PFSK-1 (cell line): Measurements from ENCODE around the gene FGF8. TPM values are rescaled to one million over a fixed set of nuclear protein-coding genes. Genes with fewer than 3 reads are reported as not detected.

Experiments used
- FOXP2 ChIP-seq: optimal IDR thresholded peaks from 2 replicates; pipeline ENCODE3; 2011; ENCODE audit warnings: borderline replicate concordance, control low read depth, inconsistent platforms; ENCODE audit not compliant: insufficient read depth; ENCODE audit errors: extremely low read length, extremely low read depth
- POLR2AphosphoS5 ChIP-seq: IDR thresholded peaks from 2 replicates; pipeline ENCODE4 v1.6.1; 2012; ENCODE audit warnings: low read depth, mild to moderate bottlenecking, control low read depth, low read length, moderate library complexity
- REST ChIP-seq, 2 experiments: IDR thresholded peaks; 2 replicates each; pipeline versions ENCODE4 v1.6.1 to v1.8.0; 2011 to 2012; ENCODE audit warnings: low read depth in 2 of 2, low read length in 2 of 2, control low read depth in 1 of 2, inconsistent platforms in 1 of 2, mild to moderate bottlenecking in 1 of 2, moderate library complexity in 1 of 2; ENCODE audit not compliant: insufficient read depth in 1 of 2
- SIN3A ChIP-seq: IDR thresholded peaks from 2 replicates; pipeline ENCODE4 v1.6.1; 2012; ENCODE audit warnings: mild to moderate bottlenecking, low read length, moderate library complexity, borderline replicate concordance; ENCODE audit not compliant: insufficient read depth
- TAF1 ChIP-seq: IDR thresholded peaks from 2 replicates; pipeline ENCODE4 v1.6.1; 2012; ENCODE audit warnings: low read length, control low read depth, borderline replicate concordance; ENCODE audit not compliant: insufficient read depth
- polyA plus RNA-seq: library from polyadenylated mRNA; unstranded; fragments of >200 nt; gene quantifications from one replicate; pipeline ENCODE4 v1.2.1, GENCODE V29; 2012; ENCODE audit warnings: low read depth, missing spikeins; ENCODE audit not compliant: insufficient read length

The FGF8 gene, protein sequence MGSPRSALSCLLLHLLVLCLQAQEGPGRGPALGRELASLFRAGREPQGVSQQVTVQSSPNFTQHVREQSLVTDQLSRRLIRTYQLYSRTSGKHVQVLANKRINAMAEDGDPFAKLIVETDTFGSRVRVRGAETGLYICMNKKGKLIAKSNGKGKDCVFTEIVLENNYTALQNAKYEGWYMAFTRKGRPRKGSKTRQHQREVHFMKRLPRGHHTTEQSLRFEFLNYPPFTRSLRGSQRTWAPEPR
- polyA plus RNA-seq = 0.34 TPM

DNA sequence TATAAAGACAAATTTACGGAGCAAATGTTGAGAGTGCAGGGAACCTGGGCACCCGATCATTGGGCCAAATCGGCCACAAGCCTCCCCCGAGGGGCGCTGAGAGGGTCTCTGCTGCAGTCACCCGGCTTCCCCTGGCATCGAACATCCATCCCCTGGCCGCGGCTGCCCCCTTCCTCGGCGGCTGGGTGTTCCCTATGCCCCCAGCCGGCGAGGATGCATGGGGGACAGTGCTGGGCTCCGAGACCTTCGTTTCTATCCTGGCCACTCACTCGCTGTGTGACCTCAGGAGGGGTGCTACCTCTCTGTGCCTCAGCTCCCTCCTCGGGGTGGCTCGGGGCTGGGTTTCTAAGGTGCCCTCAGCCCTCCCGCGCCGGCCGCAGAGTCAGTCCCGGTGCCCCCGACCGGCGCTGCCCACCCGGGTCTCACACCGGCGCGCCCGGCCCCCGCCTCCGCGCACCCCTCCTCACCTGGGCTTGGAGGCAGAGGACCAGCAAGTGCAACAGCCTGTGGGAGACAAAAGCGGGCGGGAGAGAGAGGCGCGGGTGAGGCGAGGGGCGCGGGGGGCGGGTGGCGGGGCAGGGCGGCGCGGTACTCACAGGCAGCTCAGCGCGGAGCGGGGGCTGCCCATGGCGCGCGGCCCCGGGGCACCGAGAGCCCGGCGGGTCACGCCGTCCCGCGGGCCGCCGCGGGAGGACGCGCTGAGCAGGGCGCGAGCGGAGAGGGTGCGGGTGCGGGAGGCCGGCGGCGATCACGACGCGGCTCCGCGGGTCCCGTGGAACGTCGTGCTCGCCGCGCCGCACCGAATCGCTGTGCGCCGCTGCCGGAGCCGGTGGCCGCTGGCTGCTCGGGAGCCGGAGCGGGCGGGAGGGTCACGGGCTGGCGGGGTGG lies at the start of gene FGF8:
TSS of gene FGF8 (minus strand) at position 842 of the 888 bp plus-strand sequence. CDS start at position 628, 214 bp downstream.
- TF ChIP-seq REST (IDR thresholded peaks at IDR 0.05; ENCODE audit: insufficient read depth in 1 of 2, low read depth in 2 of 2, low read length in 2 of 2) = no peak
- TF ChIP-seq TAF1 = no peak
- no peak for TF ChIP-seq FOXP2
- TF ChIP-seq SIN3A = no peak
- no peak for TF ChIP-seq POLR2AphosphoS5

DNA sequence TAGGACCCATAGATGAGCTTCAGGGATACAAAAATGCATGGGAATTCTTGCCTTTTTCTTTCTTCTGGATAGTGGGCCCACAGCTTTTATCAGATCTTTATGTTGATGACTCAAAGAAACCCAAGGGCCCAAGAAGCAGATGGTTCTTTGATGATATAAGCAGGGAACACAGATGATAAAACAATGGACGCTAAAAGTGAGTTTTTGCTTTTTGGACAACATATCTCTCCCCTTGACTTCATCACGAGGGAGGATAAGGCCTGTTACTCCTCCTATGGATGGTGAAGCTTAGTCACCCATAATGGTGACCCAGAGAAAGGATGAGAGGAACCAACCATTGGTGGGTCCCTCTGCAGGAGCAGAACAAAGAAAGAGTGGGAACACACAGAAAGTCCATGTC lies 48.8 kb upstream of the FGF8 start:
- no peak for TF ChIP-seq POLR2AphosphoS5
- no peak for TF ChIP-seq REST (IDR thresholded peaks at IDR 0.05; ENCODE audit: insufficient read depth in 1 of 2, low read depth in 2 of 2, low read length in 2 of 2)
- TF ChIP-seq SIN3A = no peak
- TF ChIP-seq TAF1 = no peak
- TF ChIP-seq FOXP2 = no peak

- TF ChIP-seq TAF1 = no peak
- TF ChIP-seq POLR2AphosphoS5 = 0 out of 2 replicates have a peak, but pooled peaks have one; percentile 5
- TF ChIP-seq FOXP2 = no peak
Observed at GRCh38 chr10:101818872-101819633, 43.1 kb upstream of the FGF8 start.

GRCh38 chr10:101818119-101818871 lies 42.4 kb upstream of the FGF8 start, which contains the start of gene OGA:
OGA (minus strand) TSS chr10:101818444; CDS start chr10:101818022, 422 bp downstream.
- TF ChIP-seq POLR2AphosphoS5 (peak; percentile 89), TAF1 (peak; percentile 99), REST (IDR thresholded peaks at IDR 0.05; ENCODE audit: insufficient read depth in 1 of 2, low read depth in 2 of 2, low read length in 2 of 2) (peak; percentile 31 to 39; a peak in 2 of 4 replicates), SIN3A (no peak), FOXP2 (peak; percentile 94)
